WI38 (cell line): ENCODE measurements around the gene SH3GLB2.

Experiments used
- H3K4me3 ChIP-seq: 2 replicates; pipeline ENCODE4 v1.5.1; 2011; ENCODE audit warnings: low read depth, mild to moderate bottlenecking, control low read depth, low read length
- CTCF ChIP-seq: IDR thresholded peaks from 2 replicates; pipeline ENCODE4 v1.5.1; 2012; ENCODE audit warnings: low read depth, mild to moderate bottlenecking, control low read depth, low read length

The SH3GLB2 gene

GRCh38 chr9:129023908-129024233, 4.3 kb downstream of the SH3GLB2 start:
- H3K4me3 ChIP-seq: no peak overlapping the region
- no peak for TF ChIP-seq CTCF

- H3K4me3 ChIP-seq: no peak overlapping the region
- no peak for TF ChIP-seq CTCF
Measured at GRCh38 chr9:129023036-129023907, 4.9 kb downstream of the SH3GLB2 start.

GRCh38 chr9:129022037-129022436, 6.1 kb downstream of the SH3GLB2 start:
- no peak for TF ChIP-seq CTCF

GRCh38 chr9:129021091-129021490, 7.0 kb downstream of the SH3GLB2 start:
- H3K4me3 ChIP-seq: no peak overlapping the region
- no peak for TF ChIP-seq CTCF

More at GRCh38 chr9:129022037-129022436, 6.1 kb downstream of the SH3GLB2 start:
- H3K4me3 ChIP-seq: no peak overlapping the region

GRCh38 chr9:129014608-129015007, 13.5 kb downstream of the SH3GLB2 start:
- no peak overlapping the region for H3K4me3 ChIP-seq
- TF ChIP-seq CTCF: no peak

GRCh38 chr9:129014124-129014523, 14.0 kb downstream of the SH3GLB2 start:
- TF ChIP-seq CTCF: no peak
- H3K4me3 ChIP-seq: no peak overlapping the region

- H3K4me3 ChIP-seq: no peak overlapping the region
- TF ChIP-seq CTCF: no peak
Measured at GRCh38 chr9:129013674-129014073, 14.5 kb downstream of the SH3GLB2 start.
